WTC11 (cell line): ENCODE measurements around the gene WBP4.

ENCODE experiments used
- CTCF ChIP-seq: fragments of 200-600 bp; IDR thresholded peaks from 2 replicates; pipeline ENCODE4 v1.8.0; 2022; ENCODE audit warnings: antibody characterized with exemption
- E2F4 ChIP-seq: sonication (generic); formaldehyde crosslinking; IDR thresholded peaks from 2 replicates; pipeline ENCODE4 v1.8.1; 2022; ENCODE audit warnings: low read depth, mild to moderate bottlenecking, moderate library complexity, missing genetic modification reagents, borderline replicate concordance
- FOXP1 ChIP-seq: sonication (generic); formaldehyde crosslinking; IDR thresholded peaks from 2 replicates; pipeline ENCODE4 v1.8.0; 2022; ENCODE audit warnings: missing genetic modification reagents, mild to moderate bottlenecking, moderate library complexity, borderline replicate concordance
- GABPB1 ChIP-seq: sonication (generic); formaldehyde crosslinking; IDR thresholded peaks from 2 replicates; pipeline ENCODE4 v1.8.1; 2023; ENCODE audit warnings: mild to moderate bottlenecking, missing genetic modification reagents
- GTF2I ChIP-seq: fragments of 250-450 bp; sonication (Bioruptor Pico); conservative IDR thresholded peaks from 2 replicates; pipeline ENCODE4 v1.4.0; 2021; ENCODE audit warnings: mild to moderate bottlenecking
- SMAD3 ChIP-seq: sonication (generic); formaldehyde crosslinking; IDR thresholded peaks from 2 replicates; pipeline ENCODE4 v1.8.0; 2022; ENCODE audit warnings: missing genetic modification reagents, mild to moderate bottlenecking, borderline replicate concordance
- SP1 ChIP-seq: sonication (generic); formaldehyde crosslinking; conservative IDR thresholded peaks from 2 replicates; pipeline ENCODE4 v1.8.1; 2022; ENCODE audit warnings: missing genetic modification reagents
- ZNF121 ChIP-seq: sonication (generic); formaldehyde crosslinking; IDR thresholded peaks from 2 replicates; pipeline ENCODE4 v1.8.0; 2023; ENCODE audit warnings: missing genetic modification reagents
- ZNF138 ChIP-seq: sonication (generic); formaldehyde crosslinking; conservative IDR thresholded peaks from 2 replicates; pipeline ENCODE4 v1.8.1; 2022; ENCODE audit warnings: mild to moderate bottlenecking, moderate library complexity, missing genetic modification reagents
- TF ChIP-seq, protein P1 (sequence below): sonication (generic); formaldehyde crosslinking; IDR thresholded peaks from 2 replicates; pipeline ENCODE4 v1.8.0; 2022; ENCODE audit warnings: mild to moderate bottlenecking, missing genetic modification reagents
- TF ChIP-seq, protein P2 (sequence below): sonication (generic); formaldehyde crosslinking; IDR thresholded peaks from 2 replicates; pipeline ENCODE4 v1.8.0; 2022; ENCODE audit warnings: mild to moderate bottlenecking, missing genetic modification reagents
- TF ChIP-seq, protein P3 (sequence below): sonication (generic); formaldehyde crosslinking; IDR thresholded peaks from 2 replicates; pipeline ENCODE4 v1.8.0; 2022; ENCODE audit warnings: missing genetic modification reagents

- TF ChIP-seq, protein P1, sequence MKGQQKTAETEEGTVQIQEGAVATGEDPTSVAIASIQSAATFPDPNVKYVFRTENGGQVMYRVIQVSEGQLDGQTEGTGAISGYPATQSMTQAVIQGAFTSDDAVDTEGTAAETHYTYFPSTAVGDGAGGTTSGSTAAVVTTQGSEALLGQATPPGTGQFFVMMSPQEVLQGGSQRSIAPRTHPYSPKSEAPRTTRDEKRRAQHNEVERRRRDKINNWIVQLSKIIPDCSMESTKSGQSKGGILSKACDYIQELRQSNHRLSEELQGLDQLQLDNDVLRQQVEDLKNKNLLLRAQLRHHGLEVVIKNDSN, result no peak
- TF ChIP-seq E2F4, result no peak
- TF ChIP-seq CTCF, result no peak
- no peak for TF ChIP-seq GTF2I (CRISPR knock-in tag)
- no peak for TF ChIP-seq ZNF138 (CRISPR knock-in tag)
- TF ChIP-seq SP1 (CRISPR knock-in tag), result no peak
- TF ChIP-seq SMAD3 (CRISPR knock-in tag), result no peak
- no peak for TF ChIP-seq ZNF121 (CRISPR knock-in tag)
- TF ChIP-seq, protein P2, sequence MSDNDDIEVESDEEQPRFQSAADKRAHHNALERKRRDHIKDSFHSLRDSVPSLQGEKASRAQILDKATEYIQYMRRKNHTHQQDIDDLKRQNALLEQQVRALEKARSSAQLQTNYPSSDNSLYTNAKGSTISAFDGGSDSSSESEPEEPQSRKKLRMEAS (CRISPR knock-in tag), result no peak
- TF ChIP-seq FOXP1, result no peak
- TF ChIP-seq, protein P3, sequence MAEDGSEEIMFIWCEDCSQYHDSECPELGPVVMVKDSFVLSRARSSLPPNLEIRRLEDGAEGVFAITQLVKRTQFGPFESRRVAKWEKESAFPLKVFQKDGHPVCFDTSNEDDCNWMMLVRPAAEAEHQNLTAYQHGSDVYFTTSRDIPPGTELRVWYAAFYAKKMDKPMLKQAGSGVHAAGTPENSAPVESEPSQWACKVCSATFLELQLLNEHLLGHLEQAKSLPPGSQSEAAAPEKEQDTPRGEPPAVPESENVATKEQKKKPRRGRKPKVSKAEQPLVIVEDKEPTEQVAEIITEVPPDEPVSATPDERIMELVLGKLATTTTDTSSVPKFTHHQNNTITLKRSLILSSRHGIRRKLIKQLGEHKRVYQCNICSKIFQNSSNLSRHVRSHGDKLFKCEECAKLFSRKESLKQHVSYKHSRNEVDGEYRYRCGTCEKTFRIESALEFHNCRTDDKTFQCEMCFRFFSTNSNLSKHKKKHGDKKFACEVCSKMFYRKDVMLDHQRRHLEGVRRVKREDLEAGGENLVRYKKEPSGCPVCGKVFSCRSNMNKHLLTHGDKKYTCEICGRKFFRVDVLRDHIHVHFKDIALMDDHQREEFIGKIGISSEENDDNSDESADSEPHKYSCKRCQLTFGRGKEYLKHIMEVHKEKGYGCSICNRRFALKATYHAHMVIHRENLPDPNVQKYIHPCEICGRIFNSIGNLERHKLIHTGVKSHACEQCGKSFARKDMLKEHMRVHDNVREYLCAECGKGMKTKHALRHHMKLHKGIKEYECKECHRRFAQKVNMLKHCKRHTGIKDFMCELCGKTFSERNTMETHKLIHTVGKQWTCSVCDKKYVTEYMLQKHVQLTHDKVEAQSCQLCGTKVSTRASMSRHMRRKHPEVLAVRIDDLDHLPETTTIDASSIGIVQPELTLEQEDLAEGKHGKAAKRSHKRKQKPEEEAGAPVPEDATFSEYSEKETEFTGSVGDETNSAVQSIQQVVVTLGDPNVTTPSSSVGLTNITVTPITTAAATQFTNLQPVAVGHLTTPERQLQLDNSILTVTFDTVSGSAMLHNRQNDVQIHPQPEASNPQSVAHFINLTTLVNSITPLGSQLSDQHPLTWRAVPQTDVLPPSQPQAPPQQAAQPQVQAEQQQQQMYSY (CRISPR knock-in tag), result no peak
- TF ChIP-seq GABPB1 (CRISPR knock-in tag), result no peak
These were observed 3.8 kb downstream of the WBP4 start for GRCh38 chr13:41065078-41065477.
